Nephron progenitor cell (in vitro differentiated cells): ENCODE results near the gene ARHGEF37.

Experiments
- DNase-seq: peaks from one replicate; pipeline ENCODE4 v3.0.0; 2021
- H3K27ac Mint-ChIP-seq: 2 replicates; pipeline ENCODE4 v1.8.0; 2021; ENCODE audit warnings: mild to moderate bottlenecking, moderate library complexity, mixed read lengths
- H3K27me3 Mint-ChIP-seq: 2 replicates; pipeline ENCODE4 v1.8.0; 2021; ENCODE audit warnings: mild to moderate bottlenecking, low read depth, mixed read lengths; ENCODE audit not compliant: poor library complexity
- H3K36me3 Mint-ChIP-seq: 2 replicates; pipeline ENCODE4 v1.8.0; 2021; ENCODE audit warnings: low read depth, mixed read lengths
- H3K4me1 Mint-ChIP-seq: 2 replicates; pipeline ENCODE4 v1.8.0; 2021; ENCODE audit warnings: mixed read lengths
- H3K4me3 Mint-ChIP-seq: 2 replicates; pipeline ENCODE4 v1.8.0; 2021; ENCODE audit warnings: mild to moderate bottlenecking, moderate library complexity, mixed read lengths
- H3K9me3 Mint-ChIP-seq: 2 replicates; pipeline ENCODE4 v1.8.0; 2021; ENCODE audit warnings: mild to moderate bottlenecking, moderate library complexity, mixed read lengths
- TF ChIP-seq, protein P1 (sequence below): fragments of 200-600 bp; sonication (generic); IDR thresholded peaks from 2 replicates; pipeline ENCODE4 v1.5.0; 2021; ENCODE audit warnings: antibody characterized with exemption

ARHGEF37 gene

DNA sequence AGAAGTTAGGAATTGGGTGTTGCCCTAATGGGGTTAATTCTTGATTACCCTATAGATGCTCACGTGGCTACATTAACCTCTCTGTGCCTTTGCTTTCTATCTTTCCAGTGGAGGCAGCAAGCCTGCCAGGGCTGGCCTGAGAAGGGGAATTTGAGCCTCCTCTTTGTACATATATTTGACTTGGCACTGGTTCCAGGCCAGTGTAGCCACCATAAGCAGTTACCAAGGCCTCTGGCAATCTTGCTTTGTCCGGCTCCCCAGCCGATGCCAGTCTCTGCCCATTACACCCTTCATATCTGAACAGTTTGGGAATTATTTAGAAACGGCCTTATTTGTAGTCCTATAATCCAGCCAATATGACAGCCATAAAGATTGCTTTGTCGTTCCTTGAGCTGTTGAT is 90.2 kb downstream of the ARHGEF37 start:
- H3K9me3 Mint-ChIP-seq, result peaks cover 40% of the 10 kb centered on the region
- H3K27me3 Mint-ChIP-seq, result peaks cover 22% of the 10 kb centered on the region
- DNase-seq, result no peak
- H3K27ac Mint-ChIP-seq, result no peak overlapping the region
- H3K4me1 Mint-ChIP-seq, result no peaks in the 10 kb centered on the region
- TF ChIP-seq, protein P1, sequence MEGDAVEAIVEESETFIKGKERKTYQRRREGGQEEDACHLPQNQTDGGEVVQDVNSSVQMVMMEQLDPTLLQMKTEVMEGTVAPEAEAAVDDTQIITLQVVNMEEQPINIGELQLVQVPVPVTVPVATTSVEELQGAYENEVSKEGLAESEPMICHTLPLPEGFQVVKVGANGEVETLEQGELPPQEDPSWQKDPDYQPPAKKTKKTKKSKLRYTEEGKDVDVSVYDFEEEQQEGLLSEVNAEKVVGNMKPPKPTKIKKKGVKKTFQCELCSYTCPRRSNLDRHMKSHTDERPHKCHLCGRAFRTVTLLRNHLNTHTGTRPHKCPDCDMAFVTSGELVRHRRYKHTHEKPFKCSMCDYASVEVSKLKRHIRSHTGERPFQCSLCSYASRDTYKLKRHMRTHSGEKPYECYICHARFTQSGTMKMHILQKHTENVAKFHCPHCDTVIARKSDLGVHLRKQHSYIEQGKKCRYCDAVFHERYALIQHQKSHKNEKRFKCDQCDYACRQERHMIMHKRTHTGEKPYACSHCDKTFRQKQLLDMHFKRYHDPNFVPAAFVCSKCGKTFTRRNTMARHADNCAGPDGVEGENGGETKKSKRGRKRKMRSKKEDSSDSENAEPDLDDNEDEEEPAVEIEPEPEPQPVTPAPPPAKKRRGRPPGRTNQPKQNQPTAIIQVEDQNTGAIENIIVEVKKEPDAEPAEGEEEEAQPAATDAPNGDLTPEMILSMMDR, result no peak
- no peak overlapping the region for H3K4me3 Mint-ChIP-seq
- peaks cover 13% of the 10 kb centered on the region for H3K36me3 Mint-ChIP-seq

DNA sequence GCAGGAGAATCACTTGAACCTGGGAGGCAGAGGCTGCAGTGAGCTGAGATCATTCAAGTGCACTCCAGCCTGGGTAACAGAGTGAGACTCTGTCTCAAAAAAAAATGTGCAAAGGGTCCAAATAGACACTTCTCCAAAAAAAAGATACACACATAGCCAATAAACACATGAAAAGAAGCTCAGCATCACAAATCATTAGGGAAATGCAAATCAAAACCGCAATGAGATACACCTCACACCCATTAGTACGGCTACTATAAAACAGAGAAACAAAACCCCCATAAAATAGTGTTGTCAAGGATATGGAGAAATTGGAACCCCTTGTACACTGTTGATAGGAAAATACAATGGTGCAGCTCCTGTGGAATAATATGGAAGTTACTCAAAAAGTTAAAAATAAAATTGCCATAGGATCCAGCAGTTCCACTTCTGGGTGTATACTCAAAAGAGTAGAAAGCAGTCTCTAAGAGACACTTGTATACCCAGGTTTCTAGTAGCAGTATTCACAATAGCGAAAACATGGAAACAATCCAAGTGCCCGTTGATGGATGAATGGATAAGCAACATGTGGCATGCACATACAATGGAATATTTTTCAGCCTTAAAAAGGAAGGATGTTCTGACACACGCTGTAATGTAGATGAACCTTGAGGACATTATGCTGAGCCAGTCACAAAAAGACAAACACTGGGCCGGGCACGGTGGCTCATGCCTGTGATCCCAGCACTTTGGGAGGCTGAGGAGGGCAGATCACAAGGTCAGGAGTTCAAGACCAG is 91.6 kb downstream of the ARHGEF37 start:
- H3K9me3 Mint-ChIP-seq, result peaks cover 34% of the 10 kb centered on the region

DNA sequence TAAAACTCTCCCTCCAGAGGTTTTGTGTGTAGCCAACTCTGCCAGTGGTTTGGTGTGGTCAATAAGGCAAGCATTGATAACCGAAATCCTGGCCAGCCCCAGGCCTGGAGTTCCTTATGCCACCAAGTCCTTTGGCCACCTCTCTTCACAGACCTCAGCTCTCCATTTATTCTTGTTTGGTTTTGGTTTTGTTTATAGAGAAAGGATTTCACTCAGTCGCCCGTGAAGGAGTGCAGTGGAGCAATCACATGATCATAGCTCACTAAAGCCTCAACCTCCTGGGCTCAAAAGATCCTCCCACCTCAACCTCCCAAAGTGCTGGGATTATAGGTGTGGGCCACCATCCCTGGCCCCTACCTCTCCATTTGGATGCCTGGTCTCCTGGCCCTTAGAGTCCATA is 93.4 kb downstream of the ARHGEF37 start:
- no peak overlapping the region for H3K27ac Mint-ChIP-seq

More for the DNA sequence above, 91.6 kb downstream of the ARHGEF37 start:
- Mint-ChIP-seq H3K27me3 (peaks cover 18% of the 10 kb centered on the region), H3K36me3 (peaks cover 12% of the 10 kb centered on the region), H3K27ac (no peak overlapping the region), H3K4me3 (no peak overlapping the region), H3K4me1 (no peaks in the 10 kb centered on the region)
- DNase-seq, result no peak
- TF ChIP-seq, protein P1, result no peak

DNA sequence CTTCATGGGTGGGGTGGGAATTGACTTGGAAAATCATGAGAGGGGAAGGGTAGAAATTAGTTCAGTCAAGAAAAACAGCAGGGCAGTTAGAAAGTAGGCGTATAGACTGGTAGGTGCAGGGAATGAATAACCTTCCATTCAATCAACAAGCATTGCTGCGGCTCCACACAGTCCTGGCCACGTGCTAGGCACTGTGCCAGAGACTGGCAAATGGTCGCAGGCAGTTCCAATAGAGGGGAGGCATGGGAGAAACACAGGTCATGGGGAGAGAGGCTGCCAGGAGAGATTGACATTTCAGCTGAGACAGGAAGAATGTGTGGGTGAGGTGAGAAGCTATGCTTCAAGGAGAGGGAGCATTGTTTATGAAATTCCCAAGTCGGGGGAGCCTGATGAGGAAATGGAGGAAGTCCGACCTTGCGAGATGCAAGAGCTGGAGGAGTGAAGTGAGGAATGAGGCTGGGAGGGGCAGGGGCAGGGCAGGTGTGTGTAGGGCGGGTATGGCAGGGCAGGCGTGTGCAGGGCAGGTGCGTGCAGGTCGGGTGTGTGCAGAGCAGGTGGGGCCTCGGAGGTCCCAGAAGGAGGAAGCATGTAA is 94.4 kb downstream of the ARHGEF37 start:
- Mint-ChIP-seq H3K4me3 (no peak overlapping the region), H3K27me3 (peaks cover 18% of the 10 kb centered on the region), H3K9me3 (peaks cover 20% of the 10 kb centered on the region), H3K27ac (no peak overlapping the region), H3K36me3 (peaks cover 8% of the 10 kb centered on the region), H3K4me1 (peaks cover 20% of the 10 kb centered on the region)
- TF ChIP-seq, protein P1, result no peak
- no peak for DNase-seq

More for the DNA sequence above, 93.4 kb downstream of the ARHGEF37 start:
- Mint-ChIP-seq H3K36me3 (peaks cover 8% of the 10 kb centered on the region), H3K4me1 (peaks cover 10% of the 10 kb centered on the region), H3K27me3 (peaks cover 18% of the 10 kb centered on the region), H3K4me3 (no peak overlapping the region), H3K9me3 (peaks cover 20% of the 10 kb centered on the region)
- TF ChIP-seq, protein P1, result no peak
- no peak for DNase-seq

DNA sequence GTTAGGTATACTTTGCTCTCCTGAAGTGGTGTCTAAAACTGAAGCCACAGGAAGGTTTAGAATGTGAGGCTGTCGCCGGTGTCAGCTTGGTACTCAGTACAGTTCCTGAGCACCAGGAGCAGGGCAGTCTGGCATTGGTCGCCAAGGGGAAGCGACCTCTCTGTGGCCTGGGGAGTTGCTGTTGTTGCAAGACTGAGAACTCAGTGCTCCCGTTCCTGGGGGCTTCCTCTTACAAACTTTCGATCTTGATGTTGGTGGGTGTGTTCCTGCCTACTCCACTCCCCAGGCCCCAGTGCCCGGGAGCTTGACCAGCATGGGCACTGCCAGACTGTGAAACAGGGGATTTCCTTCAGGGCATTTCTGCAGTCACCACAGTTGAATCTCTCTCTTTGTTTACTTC is 96.4 kb downstream of the ARHGEF37 start:
- no peak overlapping the region for H3K27ac Mint-ChIP-seq
- TF ChIP-seq, protein P1, result no peak
- H3K4me1 Mint-ChIP-seq, result peaks cover 21% of the 10 kb centered on the region
- DNase-seq, result no peak
- H3K4me3 Mint-ChIP-seq, result no peak overlapping the region
- H3K36me3 Mint-ChIP-seq, result no peaks in the 10 kb centered on the region
- peaks cover 14% of the 10 kb centered on the region for H3K27me3 Mint-ChIP-seq
- H3K9me3 Mint-ChIP-seq, result peaks cover 4% of the 10 kb centered on the region
